GM18520 (cell line): ENCODE data around the gene PRR23E.

Experiments
- ATAC-seq: cut with Tn5 transposase; IDR thresholded peaks from one replicate; pipeline ENCODE4 v1.9.1; 2021; ENCODE audit not compliant: unreplicated experiment

The PRR23E gene

DNA sequence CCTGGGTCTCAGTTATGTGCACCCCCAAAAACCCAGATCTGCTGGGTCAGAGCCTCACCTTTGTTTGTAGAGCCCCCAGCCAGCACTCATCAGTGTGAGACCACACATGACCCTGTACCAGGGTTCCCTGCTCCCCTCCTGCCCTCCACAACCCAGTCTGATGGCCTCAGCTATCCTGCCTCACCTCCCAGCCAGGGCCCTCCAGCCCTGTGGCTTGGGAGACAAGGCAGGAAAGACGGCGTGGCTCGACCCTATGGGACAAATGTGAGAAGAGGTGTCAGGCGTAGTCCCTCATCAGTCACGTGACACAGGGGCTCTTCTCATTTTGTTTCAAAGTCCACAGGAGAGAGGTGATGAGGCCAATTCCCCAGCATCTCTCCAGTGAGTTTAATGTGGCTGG, 28.3 kb upstream of the PRR23E start:
- ATAC-seq = no peak

DNA sequence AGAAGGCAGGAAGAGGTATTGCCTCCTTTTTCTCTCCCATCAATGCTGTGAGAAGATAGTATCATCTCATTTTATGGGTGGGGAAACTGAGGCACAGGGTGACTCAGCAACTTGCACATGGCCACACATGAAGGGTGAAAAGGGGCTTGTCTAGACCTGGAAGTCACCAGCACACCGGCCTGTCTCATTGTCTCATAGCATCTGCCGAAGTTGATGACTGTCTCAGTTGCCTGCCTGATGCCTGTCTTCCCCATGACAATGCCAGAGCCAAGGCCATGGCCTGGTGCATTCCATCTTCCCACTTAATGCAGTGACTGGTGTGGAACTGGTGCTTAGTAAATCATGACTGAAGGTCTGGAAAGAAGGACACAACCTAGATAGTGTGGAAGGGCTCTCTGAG, 27.9 kb upstream of the PRR23E start:
- no peak for ATAC-seq

DNA sequence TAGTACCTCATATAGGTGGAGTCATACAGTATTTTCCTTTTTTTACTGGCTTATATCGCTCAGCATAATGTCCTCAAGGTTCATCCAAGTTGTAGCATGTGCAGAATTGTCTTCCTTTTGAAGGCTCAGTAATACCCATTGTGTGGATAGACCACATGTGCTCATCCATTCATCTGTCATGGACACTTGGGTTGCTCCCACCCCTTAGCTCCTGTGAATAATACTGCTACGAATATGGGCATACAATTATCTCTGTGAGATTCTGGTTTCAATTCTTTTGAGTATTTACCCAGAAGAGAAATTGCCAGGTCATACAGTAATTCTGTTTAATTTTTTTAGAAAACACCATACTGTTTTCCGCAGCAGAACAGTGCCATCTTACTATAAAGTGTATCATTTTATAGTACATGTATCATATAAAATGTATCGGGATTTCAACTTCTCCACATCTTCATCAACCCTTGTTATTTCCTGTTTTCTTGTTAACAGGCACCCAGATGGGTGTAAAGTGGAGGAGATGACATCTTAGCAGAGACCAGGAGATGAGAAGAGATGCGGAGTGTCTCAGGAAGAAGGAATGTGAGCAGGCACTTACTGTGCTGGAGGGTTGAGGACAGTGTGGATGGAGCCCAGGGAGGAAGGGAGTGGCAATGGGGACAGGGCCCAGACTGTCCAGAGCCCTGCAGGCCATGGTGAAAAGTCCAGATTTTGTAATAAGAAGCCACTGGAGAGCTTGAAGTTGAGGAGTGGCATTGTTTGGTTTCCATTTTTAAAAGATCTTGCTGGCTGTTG, 27.0 kb upstream of the PRR23E start:
- no peak for ATAC-seq

- ATAC-seq = no peak
These were observed 26.3 kb upstream of the PRR23E start for GRCh38 chr3:127166501-127167065.

DNA sequence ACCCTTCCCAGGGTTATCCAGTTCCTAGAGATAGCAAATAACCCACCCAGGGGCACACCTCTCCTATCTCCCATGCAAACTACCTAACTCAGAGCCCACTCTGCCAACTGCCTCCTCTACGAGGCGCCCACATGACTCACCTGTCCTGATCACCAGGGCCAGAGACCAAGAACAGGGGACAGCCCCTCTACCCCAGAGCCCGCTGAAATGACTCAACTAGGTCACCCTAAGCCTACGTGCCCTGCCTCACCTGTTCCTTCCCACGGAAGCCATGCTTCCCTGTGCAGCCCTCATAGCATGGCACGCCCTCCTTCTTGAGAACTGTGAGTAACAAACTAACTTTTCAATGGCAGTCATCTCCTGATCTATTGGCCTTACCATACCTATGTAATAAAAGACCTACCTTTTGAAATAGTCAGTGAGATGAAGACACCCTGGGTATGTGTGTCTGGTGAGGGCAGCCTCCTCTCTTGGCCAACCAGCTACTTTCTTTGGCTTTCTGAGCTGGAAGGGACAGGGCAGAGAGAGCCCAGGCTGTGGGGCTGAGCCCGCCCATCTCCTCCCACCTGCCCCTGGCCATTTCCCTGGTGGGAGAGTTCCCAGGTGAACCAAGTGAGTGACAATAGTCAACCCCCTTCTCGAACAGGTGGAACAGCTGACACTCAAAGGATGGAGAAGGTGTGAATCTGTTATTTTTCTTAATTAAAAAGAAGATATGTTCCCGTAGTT, 25.5 kb upstream of the PRR23E start:
- no peak for ATAC-seq

DNA sequence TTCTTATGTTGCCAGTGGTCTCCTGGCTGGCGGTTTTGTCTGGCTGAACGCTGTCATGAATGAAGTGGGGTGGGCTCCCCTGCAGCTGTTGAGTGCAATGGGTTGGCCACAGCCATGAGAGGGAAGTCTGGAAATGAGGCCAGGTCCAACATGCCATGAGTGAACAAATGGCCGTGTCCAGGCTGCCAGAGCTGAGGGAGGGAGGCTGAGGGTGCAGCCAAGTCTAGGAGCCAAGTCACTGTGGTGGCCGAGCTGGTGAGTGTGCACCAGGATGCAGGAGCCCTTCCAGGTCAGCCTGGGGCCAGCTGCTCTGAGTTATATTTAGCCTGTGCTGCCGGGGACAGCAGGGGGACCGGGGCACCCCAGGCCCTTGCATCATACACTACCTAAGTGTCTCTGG, 24.7 kb upstream of the PRR23E start:
- ATAC-seq = no peak

GRCh38 chr3:127170814-127171213, 22.1 kb upstream of the PRR23E start:
- ATAC-seq = no peak

DNA sequence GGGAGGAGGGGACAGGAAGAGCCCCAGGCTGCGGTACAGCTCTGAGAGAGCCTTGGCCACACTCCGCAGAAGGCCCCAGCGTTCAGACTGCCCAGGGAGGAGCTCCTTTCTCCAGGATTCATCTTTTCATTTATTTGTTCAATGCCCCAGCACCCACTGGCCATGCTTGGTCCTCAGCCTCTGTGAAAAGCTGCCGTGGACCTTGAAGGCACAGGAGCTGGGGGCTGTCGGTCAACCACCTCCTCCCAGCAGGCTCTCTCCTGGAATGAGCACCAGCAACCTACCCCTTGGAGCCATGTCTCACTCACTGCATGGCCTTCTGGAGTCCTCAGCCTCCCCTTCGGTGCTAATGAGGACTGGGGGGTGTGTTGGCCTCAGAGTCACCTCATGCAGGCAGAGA, 21.6 kb upstream of the PRR23E start:
- no peak for ATAC-seq

DNA sequence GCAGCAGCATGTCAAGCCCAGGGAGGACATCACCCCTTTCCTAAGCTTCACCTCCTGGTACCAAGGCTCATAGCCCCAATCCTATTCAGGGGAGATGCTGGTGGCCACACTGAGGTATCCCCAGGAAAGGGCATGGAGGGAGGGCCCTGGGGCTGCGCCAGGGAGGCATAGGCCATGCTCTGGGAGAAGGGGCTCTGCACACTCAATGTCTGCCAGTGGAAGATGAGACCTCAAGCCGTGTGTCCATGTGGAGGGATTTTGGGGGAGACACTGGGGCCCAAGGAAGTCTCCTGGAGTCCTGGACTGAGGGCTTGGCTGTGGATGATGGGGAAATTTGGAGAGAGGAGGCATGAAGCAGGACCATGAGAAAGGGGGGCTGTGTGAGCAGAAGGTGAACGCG, 21.2 kb upstream of the PRR23E start:
- no peak for ATAC-seq

DNA sequence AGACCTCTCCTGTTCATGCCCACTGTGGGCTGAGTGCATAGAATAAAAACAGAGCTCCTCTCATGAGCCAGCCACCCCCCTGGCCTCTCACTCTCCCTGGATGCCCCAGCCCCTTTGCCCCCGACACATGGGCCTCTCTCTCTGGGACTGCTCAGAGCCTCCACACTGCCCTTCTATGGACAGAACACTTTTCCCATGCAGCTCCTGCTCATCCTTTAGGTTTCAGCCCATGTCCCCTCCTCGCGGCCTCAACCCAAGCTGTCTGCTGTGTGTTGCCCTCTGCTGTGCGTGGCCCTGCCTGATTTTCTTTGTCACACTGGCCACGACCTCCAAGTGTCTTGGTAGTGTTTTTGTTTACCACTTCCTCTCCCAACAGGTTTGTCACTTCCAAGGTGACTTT, 20.7 kb upstream of the PRR23E start:
- no peak for ATAC-seq

DNA sequence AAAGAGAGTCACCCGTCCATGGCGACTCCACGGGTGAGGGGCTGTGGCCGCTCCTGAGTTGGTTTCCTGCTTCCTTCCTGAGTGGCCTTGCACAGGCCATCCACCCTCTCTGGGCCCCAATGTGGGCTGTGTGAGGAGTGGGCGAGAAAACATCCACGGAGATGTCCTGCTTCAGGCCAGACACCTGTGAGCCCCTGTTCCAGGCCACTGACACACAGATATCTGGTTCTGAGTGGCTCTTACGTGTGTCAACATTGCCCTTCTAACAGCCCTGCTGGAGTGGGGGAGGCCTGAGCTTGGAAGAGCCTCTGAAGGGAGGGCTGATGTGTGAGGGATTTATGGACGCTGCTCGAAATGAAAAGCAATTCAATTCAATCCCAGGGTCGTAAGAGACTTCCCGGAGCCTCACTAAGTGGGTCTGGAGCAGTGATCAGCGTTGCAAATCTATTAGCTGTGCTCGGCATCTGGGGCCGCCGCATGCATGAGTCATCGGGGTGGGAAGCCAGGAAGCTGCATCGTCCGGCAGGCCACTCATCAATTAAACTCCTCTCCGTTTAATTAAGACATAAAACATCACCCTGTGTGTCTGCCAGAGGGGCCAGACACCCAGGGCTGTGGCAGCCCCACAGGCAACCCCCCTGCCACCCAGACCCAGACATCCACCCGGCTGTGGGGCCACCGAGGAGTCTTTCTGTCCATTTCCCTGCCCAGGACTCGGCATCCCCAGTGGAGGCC, 20.0 kb upstream of the PRR23E start:
- ATAC-seq = no peak

GRCh38 chr3:127173516-127174166, 19.3 kb upstream of the PRR23E start:
- no peak for ATAC-seq

- no peak for ATAC-seq
These were observed 18.6 kb upstream of the PRR23E start for GRCh38 chr3:127174284-127174683.

DNA sequence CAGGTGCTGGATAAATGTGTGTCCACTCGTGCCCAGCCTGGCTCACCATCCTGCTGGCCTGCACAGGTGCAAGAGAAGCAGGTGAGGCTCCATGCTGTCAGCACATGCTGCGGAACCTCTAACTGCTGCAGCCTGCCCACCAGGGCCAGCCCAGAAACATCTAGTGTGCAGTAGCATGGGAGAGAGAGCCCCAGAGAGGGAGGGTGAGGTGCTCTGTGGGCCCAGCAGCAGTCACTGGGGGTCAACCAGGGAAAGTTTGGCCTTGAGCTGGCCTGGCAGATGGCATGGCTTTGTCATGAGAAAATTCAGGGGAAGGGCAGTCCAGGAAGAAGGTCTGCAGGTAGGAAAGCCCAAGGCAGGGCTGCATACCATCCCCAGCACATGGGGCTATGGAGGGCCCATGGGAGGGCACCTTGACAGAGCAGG, 18.2 kb upstream of the PRR23E start:
- ATAC-seq = no peak

DNA sequence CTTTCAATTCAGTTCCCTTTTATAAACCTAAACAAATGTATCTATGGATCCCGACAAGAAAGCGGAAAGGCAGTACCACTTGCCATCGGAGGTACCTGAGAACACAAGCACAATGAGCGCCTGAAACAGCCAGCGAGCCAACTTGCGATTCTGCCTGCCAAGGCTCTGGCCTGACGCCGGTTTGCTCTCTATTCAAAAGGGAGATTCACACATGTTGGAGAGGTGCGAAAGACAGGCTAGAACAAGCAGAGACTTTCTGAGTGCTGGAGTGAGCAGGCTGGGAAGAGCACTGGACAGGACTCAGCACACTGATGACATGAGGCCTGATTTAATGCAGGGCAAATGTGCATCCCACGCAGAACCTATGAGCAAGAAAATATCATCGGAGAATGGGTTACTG, 17.7 kb upstream of the PRR23E start:
- no peak for ATAC-seq

DNA sequence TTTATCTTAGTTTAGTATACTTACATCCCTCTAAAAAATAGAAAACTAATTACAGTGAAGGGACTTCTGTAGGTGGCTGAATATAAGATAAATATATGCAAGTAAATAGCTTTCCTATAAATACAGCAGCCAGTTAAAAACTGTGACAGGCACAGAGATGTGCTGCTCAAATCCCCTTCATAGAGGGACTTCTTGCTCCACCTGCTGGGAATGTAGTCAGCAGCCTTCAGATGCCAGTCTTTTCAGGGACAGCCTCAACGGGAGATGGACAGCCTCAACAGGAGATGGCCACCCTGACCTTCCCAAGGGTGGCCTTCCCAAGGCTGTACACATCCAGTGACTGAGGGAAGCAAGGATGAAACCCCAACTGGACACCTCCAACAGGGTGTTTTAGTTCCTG, 15.7 kb upstream of the PRR23E start:
- ATAC-seq = no peak

- no peak for ATAC-seq
These were observed 12.1 kb upstream of the PRR23E start for GRCh38 chr3:127180859-127181258.

DNA sequence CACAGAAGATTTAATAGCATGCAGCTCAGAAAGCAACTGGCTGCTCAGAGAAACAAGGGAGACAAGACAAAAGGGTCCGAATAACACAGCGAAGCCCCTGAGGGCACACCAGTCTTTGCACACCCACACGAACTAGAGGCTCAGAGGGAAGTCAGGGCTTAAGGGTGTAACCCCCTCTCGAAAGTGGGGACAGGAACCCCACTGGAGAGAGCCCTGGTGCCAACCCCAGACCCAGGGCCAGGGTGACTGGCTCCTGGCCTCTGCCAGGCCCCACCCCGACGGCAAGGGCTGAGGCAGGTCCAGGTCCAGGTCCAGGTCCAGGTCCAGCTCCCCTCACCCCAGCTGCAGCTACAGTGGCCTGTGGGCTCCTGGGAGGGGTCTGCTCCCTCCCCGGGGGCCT, 10.5 kb upstream of the PRR23E start:
- no peak for ATAC-seq

DNA sequence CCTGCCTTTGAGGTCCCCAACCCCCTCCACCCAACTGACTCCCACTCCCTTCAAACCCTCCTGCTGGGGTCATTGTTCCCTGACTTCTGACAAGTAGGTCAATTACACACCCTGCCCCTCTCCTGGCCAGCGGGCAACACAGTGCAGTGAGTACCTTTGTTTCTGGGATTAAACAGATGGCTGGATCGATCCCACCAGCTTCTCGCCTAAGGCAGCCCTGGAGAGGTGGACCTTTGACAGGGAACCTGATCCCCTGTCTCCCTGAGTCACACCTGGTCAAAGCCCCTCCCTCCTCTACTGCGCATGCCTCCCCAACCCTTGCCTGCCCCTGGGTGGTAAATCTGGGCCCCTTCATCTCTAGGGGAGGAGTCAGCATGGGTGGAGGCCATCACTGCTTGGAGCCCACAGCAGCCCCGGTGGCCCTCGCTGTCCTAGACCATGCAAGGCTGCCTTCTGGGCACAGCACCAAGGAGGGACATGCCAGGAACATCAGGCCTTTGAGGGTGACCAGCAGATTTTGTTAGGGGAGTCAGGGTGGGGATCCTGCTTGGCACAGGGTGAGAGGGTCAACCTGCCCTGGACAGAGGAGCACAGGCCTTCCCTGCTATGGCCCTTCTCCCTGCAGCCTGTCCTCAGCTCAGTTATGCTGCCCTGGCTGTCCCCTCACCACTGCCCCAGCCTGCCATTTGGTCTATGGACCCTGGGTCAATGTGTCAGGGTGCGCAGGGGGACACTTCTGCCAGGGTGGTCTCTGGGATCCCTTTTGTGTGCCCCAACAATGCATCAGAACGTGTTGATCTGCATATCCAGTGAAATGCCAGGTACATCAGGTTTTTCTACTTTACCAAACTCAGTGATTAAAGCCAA, 9.8 kb upstream of the PRR23E start:
- no peak for ATAC-seq
